Fibroblast of lung (primary cell): ENCODE measurements around the gene GPAM.

Experiments
- CTCF ChIP-seq, 2 donors: IDR thresholded peaks in 1 of 2; conservative IDR thresholded peaks in 1 of 2; 1 replicate in 1 of 2; 2 replicates in 1 of 2; pipeline ENCODE4 v1.5.1; 2011 to 2012; ENCODE audit warnings: low read length in 2 of 2, control low read depth in 1 of 2, inconsistent platforms in 1 of 2, low read depth in 1 of 2, mild to moderate bottlenecking in 1 of 2
- EZH2 ChIP-seq: IDR thresholded peaks from 2 replicates; pipeline ENCODE4 v1.5.1; 2012; ENCODE audit warnings: low read length, control low read depth, mild to moderate bottlenecking; ENCODE audit errors: missing control alignments

GRCh38 chr10:112213836-112214235 is 30.3 kb upstream of the GPAM start:
- TF ChIP-seq CTCF (conservative IDR thresholded peaks at IDR 0.05 in 1 of 2, IDR thresholded peaks at IDR 0.05 in 1 of 2; ENCODE audit: low read depth in 1 of 2, low read length in 2 of 2) (no peak), EZH2 (no peak)
